ENCODE data around the gene SLC12A2.

Gene SLC12A2

DNA sequence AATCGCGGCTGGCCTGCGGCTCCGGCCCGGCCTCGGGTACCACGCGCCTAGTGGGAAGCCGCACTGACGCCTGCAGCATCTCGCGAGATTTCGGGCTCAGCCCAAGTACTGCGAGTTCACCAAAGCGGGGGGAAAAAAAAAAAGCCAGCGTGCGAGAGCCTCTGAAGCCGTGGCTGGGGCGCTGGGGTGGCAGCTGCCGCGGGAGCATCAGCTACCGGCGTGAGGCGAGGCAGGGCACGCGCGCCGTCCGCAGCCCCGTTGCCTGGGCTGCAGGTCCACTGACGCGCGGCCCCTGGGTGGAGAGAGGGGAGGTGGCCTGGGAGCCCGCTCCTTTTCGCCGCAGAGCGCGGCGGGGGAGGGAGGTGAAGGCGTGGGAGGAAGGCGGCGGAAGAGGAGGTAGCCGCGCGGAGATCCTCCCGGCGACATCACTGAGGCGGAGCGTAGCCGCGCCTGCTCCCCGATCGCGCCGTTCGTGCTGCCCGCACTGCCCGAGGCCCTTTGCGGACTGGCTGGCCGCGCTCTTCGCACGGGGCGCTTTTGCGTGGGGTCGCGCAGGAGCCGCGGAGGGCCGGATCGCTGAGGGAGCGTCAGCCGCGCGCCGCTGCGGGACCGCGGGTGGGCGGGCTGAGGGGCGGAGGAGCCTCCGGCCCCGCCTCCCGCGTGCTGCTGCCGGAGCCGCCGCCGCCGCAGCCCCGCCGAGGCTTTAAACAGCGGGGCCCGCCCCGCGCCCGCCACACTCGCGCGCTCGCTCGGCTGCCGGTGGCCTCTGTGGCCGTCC is at the start of gene SLC12A2:
TSS of gene SLC12A2 (plus strand) at position 734 of the 778 bp plus-strand sequence. CDS start 189 bp downstream, outside the sequence.
- DNase-seq, result peak; percentile 83

- DNase-seq, result no peak
These were observed 47.9 kb upstream of the SLC12A2 start for GRCh38 chr5:128035689-128036088.

DNA sequence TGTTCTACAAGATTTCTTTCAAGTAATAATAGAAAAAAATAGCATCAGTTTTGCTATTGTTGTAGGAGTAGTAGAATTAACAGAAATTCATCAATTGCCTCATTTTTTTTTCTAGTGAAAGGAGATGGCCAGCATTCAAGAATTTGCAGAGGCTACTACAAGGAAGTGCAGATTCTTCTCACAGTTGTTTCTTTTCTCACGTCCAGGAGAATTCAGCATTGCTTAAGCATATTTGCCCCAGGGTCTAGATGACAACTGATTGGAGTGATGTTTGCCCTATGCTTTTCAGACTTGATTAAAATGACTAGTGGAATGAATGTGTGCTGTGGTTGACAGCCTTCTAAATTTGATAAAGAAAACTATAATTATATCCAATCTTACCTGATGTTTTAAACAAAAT is 46.6 kb upstream of the SLC12A2 start:
- DNase-seq, result no peak

- DNase-seq, result no peak
These were observed 44.9 kb upstream of the SLC12A2 start for GRCh38 chr5:128038643-128039042.

GRCh38 chr5:128040927-128041326 is 42.6 kb upstream of the SLC12A2 start:
- DNase-seq, result no peak

GRCh38 chr5:128052780-128053179 is 30.8 kb upstream of the SLC12A2 start:
- DNase-seq, result no peak

DNA sequence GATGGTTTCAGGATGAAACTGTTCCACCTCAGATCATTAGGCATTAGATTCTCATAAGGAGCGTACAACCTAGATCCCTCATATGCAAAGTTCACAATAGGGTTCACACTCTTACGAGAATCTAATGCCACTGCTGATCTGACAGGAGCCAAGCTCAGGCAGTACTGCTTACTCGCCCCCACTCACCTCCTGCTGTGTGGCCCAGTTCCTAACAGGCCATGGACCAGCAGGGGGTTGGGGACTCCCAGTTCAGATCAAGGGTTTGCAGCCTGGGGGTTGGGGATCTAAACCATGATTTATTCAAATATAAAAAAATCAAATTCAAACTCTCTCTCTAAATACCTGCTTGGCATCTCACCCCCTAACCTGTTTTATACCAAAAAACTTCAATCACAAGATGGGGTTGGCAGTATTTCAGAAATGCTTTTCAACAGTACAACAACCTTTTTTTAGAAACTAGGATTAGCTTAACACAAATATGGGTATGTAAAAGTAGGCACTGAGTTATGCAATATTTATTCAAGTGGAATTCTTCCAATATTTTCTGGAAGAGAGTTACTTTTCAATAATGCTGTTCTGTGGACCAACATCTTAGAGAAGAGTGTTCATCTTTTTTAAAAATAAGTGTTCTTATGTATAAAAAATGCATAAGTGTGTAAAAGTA is 30.1 kb upstream of the SLC12A2 start:
- no peak for DNase-seq

DNA sequence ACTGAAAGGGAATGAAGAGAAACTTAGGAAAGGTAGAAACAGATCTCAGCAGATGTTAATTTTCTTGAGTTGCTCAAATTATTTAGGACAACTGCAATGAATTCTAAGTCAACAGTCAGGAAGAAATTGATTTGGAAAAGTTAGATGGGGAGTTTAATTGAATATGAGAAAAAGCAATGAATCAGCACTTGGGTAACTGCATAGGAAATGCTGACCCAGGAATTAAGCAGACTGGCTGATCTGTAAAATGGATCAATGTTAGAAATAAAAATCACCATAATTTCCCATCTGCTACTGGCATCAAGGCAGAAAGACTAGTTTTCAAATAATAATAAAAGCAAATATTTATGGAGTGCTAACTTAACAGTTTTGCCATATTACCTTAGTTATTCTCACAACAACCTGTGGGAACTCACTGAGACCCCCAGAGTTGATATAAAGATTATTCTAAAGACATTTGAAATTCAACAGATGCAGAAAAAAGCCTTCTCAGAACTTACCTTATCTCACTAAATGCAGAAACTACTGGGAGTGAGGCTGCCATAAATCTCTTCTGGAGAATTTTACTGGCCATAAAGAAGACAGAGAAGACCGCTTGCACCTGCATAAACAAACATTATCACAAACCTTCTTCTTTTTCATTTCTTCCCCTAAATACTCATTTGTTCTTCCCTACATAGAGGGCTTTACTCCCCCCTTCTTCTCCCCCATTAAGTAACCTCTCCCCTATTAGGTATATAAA is 22.8 kb upstream of the SLC12A2 start:
- no peak for DNase-seq

GRCh38 chr5:128062172-128062746 is 21.3 kb upstream of the SLC12A2 start:
- DNase-seq, result no peak

- no peak for DNase-seq
These were observed 9.4 kb upstream of the SLC12A2 start for GRCh38 chr5:128074171-128074570.

GRCh38 chr5:128074953-128075352 is 8.6 kb upstream of the SLC12A2 start:
- DNase-seq, result no peak

DNA sequence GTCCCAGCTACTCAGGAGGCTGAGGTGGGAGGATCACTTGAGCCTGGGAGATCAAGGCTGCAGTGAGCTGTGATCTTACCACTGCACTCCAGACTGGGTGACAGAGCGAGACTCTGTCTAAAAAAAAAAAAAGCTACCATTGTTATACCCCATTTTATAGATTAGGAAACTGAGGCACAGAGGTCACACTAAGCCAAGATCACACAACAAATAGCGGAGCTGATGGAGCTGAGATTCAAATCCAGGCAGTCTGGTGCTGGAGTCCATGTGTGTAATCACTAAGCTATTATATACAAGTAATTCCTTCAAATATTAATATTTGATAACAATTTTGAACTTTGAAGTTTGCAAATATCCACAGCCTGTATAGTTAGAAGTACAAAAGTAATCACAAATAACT is 6.0 kb upstream of the SLC12A2 start:
- no peak for DNase-seq

DNA sequence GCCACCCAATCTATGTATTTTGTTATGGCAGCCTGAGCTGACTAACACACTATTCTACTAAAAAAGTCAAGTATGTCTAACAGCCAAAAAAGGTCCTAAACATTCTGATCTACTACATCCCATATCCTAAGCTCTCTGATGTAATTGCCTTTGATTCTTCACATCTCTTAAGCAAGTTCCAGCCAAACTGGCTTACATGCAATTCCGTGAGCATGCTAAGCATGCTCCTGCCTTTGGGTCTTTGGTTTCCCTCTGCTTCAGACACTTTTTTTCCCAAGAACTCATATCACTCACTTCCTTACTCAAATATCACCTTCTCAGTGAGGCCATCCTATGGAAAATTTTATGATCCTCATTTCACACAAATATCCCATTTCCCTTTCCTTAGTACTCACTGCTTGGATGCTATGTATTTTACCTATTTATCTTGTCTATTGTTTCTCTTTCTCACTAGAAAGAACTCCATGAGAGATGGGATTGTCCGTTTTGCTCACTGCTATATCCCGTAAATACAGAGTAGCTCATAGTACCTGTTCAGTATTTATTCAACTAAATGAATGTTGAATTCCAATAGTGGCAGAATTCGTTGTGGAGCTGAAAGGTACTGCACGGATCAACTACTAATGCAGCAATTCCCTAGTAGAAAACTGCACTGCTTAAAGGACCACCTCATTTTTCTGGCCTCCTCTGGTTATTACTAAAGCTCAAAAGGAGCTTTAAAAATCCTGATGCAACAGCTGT is 2.3 kb upstream of the SLC12A2 start:
- DNase-seq, result no peak

- no peak for DNase-seq
These were observed 974 bp upstream of the SLC12A2 start for GRCh38 chr5:128082551-128083032.

- DNase-seq, result no peak
These were observed 253 bp downstream of the SLC12A2 start for GRCh38 chr5:128083811-128084227.

DNA sequence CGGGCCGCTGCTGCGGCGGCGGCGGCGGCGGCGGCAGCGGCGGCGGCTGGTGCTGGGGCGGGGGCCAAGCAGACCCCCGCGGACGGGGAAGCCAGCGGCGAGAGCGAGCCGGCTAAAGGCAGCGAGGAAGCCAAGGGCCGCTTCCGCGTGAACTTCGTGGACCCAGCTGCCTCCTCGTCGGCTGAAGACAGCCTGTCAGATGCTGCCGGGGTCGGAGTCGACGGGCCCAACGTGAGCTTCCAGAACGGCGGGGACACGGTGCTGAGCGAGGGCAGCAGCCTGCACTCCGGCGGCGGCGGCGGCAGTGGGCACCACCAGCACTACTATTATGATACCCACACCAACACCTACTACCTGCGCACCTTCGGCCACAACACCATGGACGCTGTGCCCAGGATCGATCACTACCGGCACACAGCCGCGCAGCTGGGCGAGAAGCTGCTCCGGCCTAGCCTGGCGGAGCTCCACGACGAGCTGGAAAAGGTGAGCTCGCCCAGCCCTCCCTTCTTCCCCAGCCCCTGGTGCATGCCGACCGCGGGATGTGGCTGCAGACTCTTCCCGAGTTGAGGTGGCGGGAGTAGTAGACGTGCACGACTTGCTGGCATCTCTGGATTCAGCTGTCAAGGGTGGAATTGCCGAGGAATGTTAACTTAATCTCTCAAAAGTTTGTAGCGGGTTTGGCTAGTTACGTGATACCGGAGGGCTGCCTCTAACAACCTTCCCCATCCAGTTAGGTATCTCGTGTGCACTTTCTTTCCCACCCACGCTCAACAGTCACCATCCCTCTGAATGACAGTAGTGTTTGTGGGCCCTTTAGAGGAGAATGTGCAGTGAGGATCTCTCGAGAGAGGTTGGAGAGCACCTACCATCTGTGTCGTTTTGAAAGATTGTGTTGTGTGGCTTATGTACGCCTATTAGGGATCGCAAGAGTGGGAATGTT is 932 bp downstream of the SLC12A2 start:
- DNase-seq, result peak; percentile 2

DNA sequence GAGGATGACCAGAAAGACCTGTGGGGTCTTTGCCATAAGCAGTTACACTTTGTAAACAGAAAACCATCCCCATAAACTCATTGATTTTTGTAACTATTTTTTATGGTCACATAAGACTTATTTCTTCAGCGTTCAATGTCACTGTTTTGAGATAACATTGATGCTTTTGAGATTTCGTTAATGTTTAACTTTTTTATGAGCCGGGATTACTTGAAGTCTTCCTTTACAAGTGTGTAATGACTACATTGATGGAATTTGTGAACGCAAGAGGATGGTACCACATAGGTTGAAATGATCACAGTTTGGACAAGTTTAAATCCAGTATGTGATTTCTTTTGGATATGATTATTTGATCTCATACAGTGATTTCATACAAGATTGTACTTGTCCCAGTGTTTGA is 1.8 kb downstream of the SLC12A2 start:
- no peak for DNase-seq

DNA sequence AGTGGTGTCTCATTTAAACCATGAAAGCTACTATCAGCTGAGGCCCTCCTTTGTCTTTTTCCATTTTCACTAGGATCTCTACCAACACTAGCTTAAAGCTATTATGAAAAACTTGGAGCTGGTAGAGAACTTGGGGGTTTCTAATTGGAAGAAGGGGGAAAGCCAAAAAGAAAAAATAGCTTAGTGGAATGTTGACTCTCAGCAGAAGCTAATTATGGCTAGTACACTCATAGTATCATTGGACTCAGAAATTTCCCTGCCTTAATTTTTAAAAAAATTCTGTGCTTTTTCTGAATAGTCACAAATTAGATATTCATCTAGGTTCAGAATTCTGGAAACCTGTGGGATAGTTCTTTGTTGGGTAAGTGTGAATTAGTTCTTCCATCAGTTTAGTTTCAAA is 8.0 kb downstream of the SLC12A2 start:
- DNase-seq, result no peak

- no peak for DNase-seq
These were observed 8.6 kb downstream of the SLC12A2 start for GRCh38 chr5:128092144-128092543.

GRCh38 chr5:128093368-128093767 is 9.8 kb downstream of the SLC12A2 start:
- DNase-seq, result no peak

- DNase-seq, result no peak
These were observed 13.7 kb downstream of the SLC12A2 start for GRCh38 chr5:128097224-128097623.

Measured in NCI-H1105 (cell line).